HepG2 (cell line): ENCODE results near the gene KRTAP10-5. TPM values are rescaled to one million over a fixed set of nuclear protein-coding genes. Genes with fewer than 3 reads are reported as not detected.

Experiments used
- ATAC-seq: fragments of 200-7000 bp; cut with Tn5 transposase; 3 replicates; pipeline ENCODE4 v1.9.1; 2020; ENCODE audit warnings: mild to moderate bottlenecking, moderate library complexity
- BruUV-seq: library from RNA; stranded (reverse); fragments of 400-500 nt; replicated peaks from 2 replicates; lab custom pipeline; 2021; lab: Mats Ljungman, UMichigan
- CTCF ChIA-PET: fragments of 300-600 bp; formaldehyde crosslinking; extraction: SDS; loops from one replicate; lab custom pipeline; 2021; ENCODE audit warnings: low total read pairs, inconsistent platforms, low intra/inter-chr PET ratio; lab: Yijun Ruan, JAX
- POLR2A ChIA-PET: fragments of 350-600 bp; sonication (Branson Sonifier 250); formaldehyde crosslinking; loops from one replicate; lab custom pipeline; 2020; ENCODE audit warnings: antibody characterized with exemption, inconsistent platforms; lab: Yijun Ruan, JAX
- DNase-seq: peaks from one replicate; pipeline ENCODE4 v3.0.0-alpha.2; 2015; ENCODE audit warnings: low spot score
- FAIRE-seq: peaks from 3 replicates; lab custom pipeline; 2011; peaks lifted over from hg19 to GRCh38; lab: Jason Lieb, UNC
- H2AFZ ChIP-seq: one replicate; pipeline ENCODE4 v1.6.1; 2011; ENCODE audit warnings: low read length, inconsistent platforms
- H3K27ac ChIP-seq: fragments of 300-600 bp; 3 replicates; pipeline ENCODE4 v1.8.0; 2011; ENCODE audit warnings: mixed run types, mild to moderate bottlenecking, mixed read lengths, low read length, inconsistent platforms; ENCODE audit not compliant: insufficient read depth; ENCODE audit errors: extremely low read length
- H3K27me3 ChIP-seq, 2 experiments: fragments of 200-600 bp in 1 of 2; 2 replicates in 1 of 2; 3 replicates in 1 of 2; pipeline versions ENCODE4 v1.6.0 to v1.8.0; 2011; ENCODE audit warnings: low read length in 2 of 2, mild to moderate bottlenecking in 2 of 2, moderate library complexity in 2 of 2, inconsistent platforms in 1 of 2; ENCODE audit not compliant: insufficient read depth in 2 of 2, control insufficient read depth in 1 of 2
- H3K36me3 ChIP-seq, 2 experiments: fragments of 200-600 bp in 1 of 2; replicated peaks in 1 of 2; 2 replicates in 1 of 2; 3 replicates in 1 of 2; pipeline versions ENCODE4 v1.5.1 to v1.8.0; 2011; ENCODE audit warnings: low read length in 2 of 2, inconsistent platforms in 1 of 2; ENCODE audit not compliant: insufficient read depth in 2 of 2, control insufficient read depth in 1 of 2
- H3K4me1 ChIP-seq: 2 replicates; pipeline ENCODE4 v1.5.1; 2012; ENCODE audit warnings: low read length, inconsistent platforms; ENCODE audit not compliant: insufficient read depth
- H3K4me2 ChIP-seq: 2 replicates; pipeline ENCODE4 v1.6.0; 2011; ENCODE audit warnings: low read depth, low read length, inconsistent platforms
- H3K4me3 ChIP-seq, 3 experiments: fragments of 200-600 bp in 1 of 3; sonication (generic), shearing (Covaris generic) in 1 of 3; replicated peaks in 1 of 3; 2 replicates each; pipeline ENCODE4 v1.5.1; 2011 to 2016; ENCODE audit warnings: low read length in 3 of 3, inconsistent platforms in 2 of 3, low read depth in 2 of 3, mild to moderate bottlenecking in 2 of 3, control low read depth in 1 of 3, mixed read lengths in 1 of 3; ENCODE audit not compliant: insufficient read depth in 1 of 3
- H3K79me2 ChIP-seq: one replicate; pipeline ENCODE4 v1.6.1; 2011; ENCODE audit warnings: low read length, inconsistent platforms; ENCODE audit not compliant: insufficient read depth
- H3K9ac ChIP-seq: 2 replicates; pipeline ENCODE4 v1.6.0; 2011; ENCODE audit warnings: mild to moderate bottlenecking, low read depth, low read length, inconsistent platforms; ENCODE audit not compliant: insufficient read depth
- H3K9me3 ChIP-seq: 2 replicates; pipeline ENCODE4 v1.5.1; 2012; ENCODE audit warnings: mild to moderate bottlenecking, low read length
- H4K20me1 ChIP-seq: 2 replicates; pipeline ENCODE4 v1.6.0; 2011; ENCODE audit warnings: inconsistent platforms, mild to moderate bottlenecking, low read length, moderate library complexity; ENCODE audit not compliant: insufficient read depth
- ATF3 ChIP-seq: sonication (generic); formaldehyde crosslinking; IDR thresholded peaks from 2 replicates; pipeline ENCODE4 v1.4.0; 2020; ENCODE audit warnings: missing genetic modification reagents
- CSRNP1 ChIP-seq: sonication (generic); formaldehyde crosslinking; IDR thresholded peaks from 2 replicates; pipeline ENCODE4 v1.8.1; 2023; ENCODE audit warnings: mild to moderate bottlenecking, missing genetic modification reagents
- EED ChIP-seq: sonication (generic); formaldehyde crosslinking; IDR thresholded peaks from 2 replicates; pipeline ENCODE4 v1.5.0; 2020; ENCODE audit warnings: mild to moderate bottlenecking, missing genetic modification reagents
- KLF15 ChIP-seq: sonication (generic); formaldehyde crosslinking; IDR thresholded peaks from 2 replicates; pipeline ENCODE4 v1.8.1; 2023; ENCODE audit warnings: borderline replicate concordance, mild to moderate bottlenecking, inconsistent platforms, missing genetic modification reagents, mixed read lengths
- NBN ChIP-seq: fragments of 450-650 bp; conservative IDR thresholded peaks from 2 replicates; pipeline ENCODE4 v1.6.1; 2017
- NR2F2 ChIP-seq: IDR thresholded peaks from 2 replicates; pipeline ENCODE4 v1.6.1; 2012; ENCODE audit warnings: low read depth, inconsistent platforms, borderline replicate concordance
- ZNF280D ChIP-seq: sonication (generic); formaldehyde crosslinking; IDR thresholded peaks from 2 replicates; pipeline ENCODE4 v1.5.1; 2020; ENCODE audit warnings: mild to moderate bottlenecking, missing genetic modification reagents
- ZNF337 ChIP-seq: sonication (generic); formaldehyde crosslinking; IDR thresholded peaks from 2 replicates; pipeline ENCODE4 v1.5.1; 2020; ENCODE audit warnings: missing genetic modification reagents, low read depth, mild to moderate bottlenecking, borderline replicate concordance
- ZNF503 ChIP-seq: sonication (generic); formaldehyde crosslinking; IDR thresholded peaks from 2 replicates; pipeline ENCODE4 v1.4.0; 2020; ENCODE audit warnings: missing genetic modification reagents
- ZNF768 ChIP-seq: sonication (generic); formaldehyde crosslinking; IDR thresholded peaks from 2 replicates; pipeline ENCODE4 v1.4.0; 2020; ENCODE audit warnings: missing genetic modification reagents
- WGBS: methylation state at CpG from one replicate; pipeline ENCODE4 v1.1.6; 2017; ENCODE audit warnings: low lambda C conversion rate; 5-methylcytosine and 5-hydroxymethylcytosine counted together
- in situ Hi-C: cut with HindIII; loops from 2 replicates; pipeline ENCODE4 v1.10.0; 2017; ENCODE audit warnings: low pct_unique_long_range_greater_than_20kb; ENCODE audit not compliant: extremely low pct_ligation_motif_present
- intact Hi-C: fragments of 100-400 bp; cut with micrococcal nuclease; formaldehyde crosslinking; loops from one replicate; pipeline ENCODE4 v1.10.0; 2022; ENCODE audit not compliant: unreplicated experiment
- polyA plus RNA-seq, 8 experiments: library from polyadenylated mRNA; depleted of rRNA in 3 of 8; stranded (reverse) in 7 of 8; unstranded in 1 of 8; fragments of >200 nt; fragmentation: Illumina TruSeq in 4 of 8; extraction: Trizol in 4 of 8; gene quantifications; 2 replicates each; pipeline versions ENCODE4 v1.2.1 to v1.2.3, GENCODE V29; 2011 to 2016; ENCODE audit warnings: low read depth in 4 of 8, missing spikeins in 1 of 8, mixed read lengths in 1 of 8; ENCODE audit not compliant: insufficient read depth in 1 of 8
- total RNA-seq, 5 experiments: library from RNA; depleted of rRNA; stranded (reverse); fragments of >200 nt; fragmentation: Illumina TruSeq; extraction: Trizol; gene quantifications; 2 replicates each; pipeline ENCODE4 v1.2.3, GENCODE V29; 2016; ENCODE audit warnings: low read depth in 1 of 5

KRTAP10-5 gene
- total and polyA plus RNA-seq, 2 of the 13 experiments (the other 11 are each of a cell fraction or from before 2014, with no cell fraction given), result not detected

GRCh38 chr21:44549525-44550211 is 30.7 kb downstream of the KRTAP10-5 start:
- intact Hi-C loops, result no loop called here
- Histone ChIP-seq H3K9ac (no peak overlapping the region), H3K4me1 (no peaks in the 10 kb centered on the region; the same call in 1 of the 2 replicates), H3K36me3 (no peaks in the 10 kb centered on the region), H3K27me3 (peaks cover 0 to 3% of the 10 kb centered on the region in 2 experiments; a peak in 2 of 5 replicates), H2AFZ (no peak overlapping the region), H3K79me2 (no peaks in the 10 kb centered on the region), H3K27ac (no peak overlapping the region)
- DNase-seq, result no peak
- CTCF ChIA-PET, result no interaction called here
- no peak for FAIRE-seq
- in situ Hi-C loops, result no loop called here
- POLR2A ChIA-PET, result no interaction called here
- WGBS, result 80% methylated on average over 21 of the region's 25 CpGs
- TF ChIP-seq ZNF768 (CRISPR knock-in tag) (peak; percentile 89), EED (CRISPR knock-in tag) (no peak), KLF15 (CRISPR knock-in tag) (no peak)
- TF ChIP-seq, all 625 proteins: peak for 1
- no peak for ATAC-seq
- no TSS peak for BruUV-seq
- no peaks in the 10 kb centered on the region for H3K9me3 ChIP-seq
- no peaks in the 10 kb centered on the region for H4K20me1 ChIP-seq
- H3K4me3 ChIP-seq, result no peak overlapping the region
- H3K4me2 ChIP-seq, result no peak overlapping the region

- H2AFZ ChIP-seq, result no peak overlapping the region
- DNase-seq, result no peak
- H3K27ac ChIP-seq, result no peak overlapping the region
- no peaks in the 10 kb centered on the region for H3K79me2 ChIP-seq
- no peak overlapping the region for H3K4me2 ChIP-seq
- H4K20me1 ChIP-seq, result no peaks in the 10 kb centered on the region
- ATAC-seq, result no peak
- in situ Hi-C loops, result no loop called here
- no peak for FAIRE-seq
- CTCF ChIA-PET, result no interaction called here
- H3K4me1 ChIP-seq, result no peaks in the 10 kb centered on the region; the same call in 1 of the 2 replicates
- H3K9me3 ChIP-seq, result no peaks in the 10 kb centered on the region
- H3K36me3 ChIP-seq, result no peaks in the 10 kb centered on the region
- no TSS peak for BruUV-seq
- POLR2A ChIA-PET, result no interaction called here
- intact Hi-C loops, result no loop called here
- H3K27me3 ChIP-seq, result no peaks in the 10 kb centered on the region
- no peak overlapping the region for H3K9ac ChIP-seq
- WGBS, result 63% methylated on average over 14 of the region's 14 CpGs
- H3K4me3 ChIP-seq, result no peak overlapping the region
- no peak for TF ChIP-seq NBN
- TF ChIP-seq ZNF503 (CRISPR knock-in tag), result no peak
- TF ChIP-seq CSRNP1 (CRISPR knock-in tag), result no peak
- no peak for TF ChIP-seq NR2F2
- TF ChIP-seq ATF3 (CRISPR knock-in tag), result no peak
- TF ChIP-seq ZNF337 (CRISPR knock-in tag), result no peak
- no peak for TF ChIP-seq ZNF280D (CRISPR knock-in tag)
These were observed 31.5 kb downstream of the KRTAP10-5 start for GRCh38 chr21:44548922-44549321.
